K562 (cell line): ENCODE results near the gene DAPK1. TPM values are rescaled to one million over a fixed set of nuclear protein-coding genes. Genes with fewer than 3 reads are reported as not detected.

Experiments
- ATAC-seq: fragments of 200-7000 bp; cut with Tn5 transposase; 3 replicates; pipeline ENCODE4 v1.9.1; 2020; ENCODE audit warnings: moderate library complexity
- BruUV-seq: library from RNA; stranded (reverse); fragments of 400-500 nt; replicated peaks from 2 replicates; lab custom pipeline; 2021; lab: Mats Ljungman, UMichigan
- CTCF ChIA-PET: fragments of 300-600 bp; formaldehyde crosslinking; extraction: SDS; loops from one replicate; lab custom pipeline; 2021; ENCODE audit warnings: low intra/inter-chr PET ratio; lab: Yijun Ruan, JAX
- POLR2A ChIA-PET: fragments of 300-600, 350-650 bp; sonication (Branson Sonifier 250); formaldehyde crosslinking; extraction: SDS; loops from one replicate; lab custom pipeline; 2021; ENCODE audit warnings: antibody characterized with exemption, inconsistent platforms; lab: Yijun Ruan, JAX
- DNase-seq, 4 experiments: peaks; one replicate each; pipeline versions ENCODE4 v3.0.0 to v3.0.0-alpha.2; 2011 to 2018; ENCODE audit warnings: low spot score in 3 of 4, mixed read lengths in 3 of 4; ENCODE audit errors: extremely low read depth in 1 of 4
- FAIRE-seq: peaks from 2 replicates; lab custom pipeline; 2011; peaks lifted over from hg19 to GRCh38; lab: Jason Lieb, UNC
- H2AFZ ChIP-seq: 2 replicates; pipeline ENCODE4 v1.6.0; 2011; ENCODE audit warnings: low read depth, low read length, control low read depth, inconsistent platforms
- H3K27ac ChIP-seq: fragments of 200-600 bp; 3 replicates; pipeline ENCODE4 v1.8.0; 2011; ENCODE audit warnings: low read depth, mild to moderate bottlenecking, control low read depth, inconsistent platforms, low read length, moderate library complexity, mixed read lengths; ENCODE audit errors: extremely low read depth
- H3K27me3 ChIP-seq, 2 experiments: fragments of 300-600 bp in 1 of 2; 2 replicates in 1 of 2; 3 replicates in 1 of 2; pipeline versions ENCODE4 v1.6.0 to v1.8.0; 2011; ENCODE audit warnings: inconsistent platforms in 2 of 2, low read length in 2 of 2, mild to moderate bottlenecking in 1 of 2, mixed read lengths in 1 of 2, moderate library complexity in 1 of 2; ENCODE audit not compliant: control insufficient read depth in 2 of 2, insufficient read depth in 2 of 2
- H3K36me3 ChIP-seq: fragments of 300-600 bp; 3 replicates; pipeline ENCODE4 v1.8.0; 2011; ENCODE audit warnings: mild to moderate bottlenecking, low read length, inconsistent platforms; ENCODE audit not compliant: control insufficient read depth, insufficient read depth
- H3K4me1 ChIP-seq, 2 experiments: fragments of 200-600 bp in 1 of 2; replicated peaks in 1 of 2; 2 replicates in 1 of 2; 3 replicates in 1 of 2; pipeline versions ENCODE4 v1.5.1 to v1.8.0; 2011; ENCODE audit warnings: inconsistent platforms in 2 of 2, low read length in 2 of 2, mild to moderate bottlenecking in 1 of 2, mixed read lengths in 1 of 2, moderate library complexity in 1 of 2; ENCODE audit not compliant: control insufficient read depth in 2 of 2, insufficient read depth in 2 of 2
- H3K4me2 ChIP-seq: 2 replicates; pipeline ENCODE4 v1.6.1; 2011; ENCODE audit warnings: low read length, control low read depth, inconsistent platforms, mixed read lengths; ENCODE audit not compliant: insufficient read depth
- H3K4me3 ChIP-seq: fragments of 200-600 bp; sonication (generic), shearing (Covaris generic); 2 replicates; pipeline ENCODE4 v1.5.1; 2016; ENCODE audit warnings: control low read depth, inconsistent platforms
- H3K79me2 ChIP-seq: fragments of 200-600 bp; 3 replicates; pipeline ENCODE4 v1.8.0; 2011; ENCODE audit warnings: low read length, inconsistent platforms; ENCODE audit not compliant: control insufficient read depth, insufficient read depth
- H3K9ac ChIP-seq, 2 experiments: 2 replicates each; pipeline versions ENCODE4 v1.6.0 to v1.6.1; 2011; ENCODE audit warnings: low read depth in 2 of 2, low read length in 2 of 2, control low read depth in 1 of 2, inconsistent platforms in 1 of 2, mild to moderate bottlenecking in 1 of 2, mixed read lengths in 1 of 2; ENCODE audit not compliant: insufficient read depth in 1 of 2
- H3K9me1 ChIP-seq: one replicate; pipeline ENCODE4 v1.6.0; 2011; ENCODE audit warnings: inconsistent platforms, mild to moderate bottlenecking, low read length, moderate library complexity; ENCODE audit not compliant: control insufficient read depth, insufficient read depth
- H3K9me3 ChIP-seq: replicated peaks from 2 replicates; pipeline ENCODE4 v1.5.1; 2011; ENCODE audit warnings: low read depth, low read length, inconsistent platforms; ENCODE audit not compliant: control insufficient read depth, insufficient read depth
- H4K20me1 ChIP-seq: replicated peaks from 2 replicates; pipeline ENCODE4 v1.6.1; 2011; ENCODE audit warnings: low read length, inconsistent platforms, mixed read lengths; ENCODE audit not compliant: control insufficient read depth, insufficient read depth
- ELF1 ChIP-seq: fragments of 200-800 bp; sonication (Bioruptor generic); IDR thresholded peaks from 2 replicates; pipeline ENCODE4 v1.6.1; 2016; ENCODE audit warnings: missing genetic modification characterization, missing compliant biosample characterization
- GATAD2A ChIP-seq: fragments of 450-650 bp; IDR thresholded peaks from 2 replicates; pipeline ENCODE4 v1.6.1; 2017
- KHSRP ChIP-seq: fragments of 450-650 bp; IDR thresholded peaks from 2 replicates; pipeline ENCODE4 v1.6.1; 2017
- RBM17 ChIP-seq: fragments of 200-400 bp; formaldehyde crosslinking; IDR thresholded peaks from 2 replicates; pipeline ENCODE4 v1.6.1; 2017; ENCODE audit warnings: low read depth, mild to moderate bottlenecking, low read length, borderline replicate concordance
- RERE ChIP-seq: sonication (generic); formaldehyde crosslinking; IDR thresholded peaks from 2 replicates; pipeline ENCODE4 v1.8.0; 2023; ENCODE audit warnings: missing genetic modification reagents, mild to moderate bottlenecking, borderline replicate concordance
- RFX1 ChIP-seq: fragments of 450-650 bp; IDR thresholded peaks from 2 replicates; pipeline ENCODE4 v1.6.1; 2016; ENCODE audit warnings: mild to moderate bottlenecking, moderate library complexity
- XRCC3 ChIP-seq: fragments of 450-650 bp; IDR thresholded peaks from 2 replicates; pipeline ENCODE4 v1.6.1; 2017; ENCODE audit warnings: mild to moderate bottlenecking, moderate library complexity
- ZNF12 ChIP-seq: sonication (generic); formaldehyde crosslinking; IDR thresholded peaks from 2 replicates; pipeline ENCODE4 v1.4.0; 2020; ENCODE audit warnings: mild to moderate bottlenecking, missing genetic modification reagents
- ZNF146 ChIP-seq: IDR thresholded peaks from one replicate; pipeline ENCODE4 v1.6.1; 2018; ENCODE audit warnings: missing compliant biosample characterization; ENCODE audit not compliant: unreplicated experiment
- ZNF224 ChIP-seq: sonication (generic); formaldehyde crosslinking; IDR thresholded peaks from 2 replicates; pipeline ENCODE4 v1.8.0; 2022; ENCODE audit warnings: mild to moderate bottlenecking, missing genetic modification reagents
- WGBS: fragments of 100-300 bp; shearing (Covaris generic); methylation state at CpG from one replicate; pipeline ENCODE4 v1.1.6; 2016; ENCODE audit warnings: low coverage, mixed read lengths; ENCODE audit not compliant: insufficient coverage; ENCODE audit errors: missing lambda C conversion rate; 5-methylcytosine and 5-hydroxymethylcytosine counted together
- in situ Hi-C: fragments of 300-500 bp; cut with MboI; formaldehyde crosslinking; loops from 4 replicates; pipeline ENCODE4 v1.15.0; 2018; ENCODE audit warnings: inconsistent platforms, mixed read lengths
- intact Hi-C: fragments of 100-400 bp; cut with micrococcal nuclease; formaldehyde crosslinking; loops from 2 replicates; pipeline ENCODE4 v1.14.2; 2022
- polyA plus RNA-seq, 8 experiments: library from polyadenylated mRNA; depleted of rRNA in 4 of 8; stranded (reverse) in 5 of 8; unstranded in 3 of 8; fragments of >200 nt; fragmentation: Nextera tagmentation in 2 of 8; fragmentation: Illumina TruSeq in 1 of 8; extraction: Ambion mirVana in 2 of 8; extraction: Trizol in 1 of 8; gene quantifications; 2 replicates each; pipeline versions ENCODE4 v1.2.1 to v1.2.3, GENCODE V29; 2011 to 2014; ENCODE audit warnings: inconsistent platforms in 1 of 8, missing spikeins in 1 of 8
- total RNA-seq, 7 experiments: library from RNA; depleted of rRNA in 6 of 7; stranded (reverse); fragments of >200 nt in 6 of 7; fragmentation: Illumina TruSeq in 2 of 7; extraction: Trizol in 2 of 7; gene quantifications; 2 replicates each; pipeline versions ENCODE4 v1.2.1 to v1.2.3, GENCODE V29; 2011 to 2021; ENCODE audit warnings: low replicate concordance in 1 of 7
- TF ChIP-seq, protein P1 (sequence below): fragments of 150-350 bp; conservative IDR thresholded peaks from 2 replicates; pipeline ENCODE4 v1.6.1; 2014; ENCODE audit warnings: low read length
- TF ChIP-seq, protein P2 (sequence below): fragments of 250-450 bp; sonication (Bioruptor Pico); IDR thresholded peaks from 2 replicates; pipeline ENCODE4 v1.8.0; 2021; ENCODE audit warnings: borderline replicate concordance, mild to moderate bottlenecking, moderate library complexity; ENCODE audit not compliant: poor library complexity, severe bottlenecking
- TF ChIP-seq, protein P3 (sequence below): fragments of 450-650 bp; formaldehyde crosslinking; IDR thresholded peaks from 2 replicates; pipeline ENCODE4 v1.4.0; 2020; ENCODE audit warnings: mild to moderate bottlenecking, mixed read lengths

Gene DAPK1
- total and polyA plus RNA-seq, 9 of the 15 experiments (the other 6 are each of a cell fraction or from before 2014, with no cell fraction given), result 1.7 to 26.4 (median 15.8) TPM

DNA sequence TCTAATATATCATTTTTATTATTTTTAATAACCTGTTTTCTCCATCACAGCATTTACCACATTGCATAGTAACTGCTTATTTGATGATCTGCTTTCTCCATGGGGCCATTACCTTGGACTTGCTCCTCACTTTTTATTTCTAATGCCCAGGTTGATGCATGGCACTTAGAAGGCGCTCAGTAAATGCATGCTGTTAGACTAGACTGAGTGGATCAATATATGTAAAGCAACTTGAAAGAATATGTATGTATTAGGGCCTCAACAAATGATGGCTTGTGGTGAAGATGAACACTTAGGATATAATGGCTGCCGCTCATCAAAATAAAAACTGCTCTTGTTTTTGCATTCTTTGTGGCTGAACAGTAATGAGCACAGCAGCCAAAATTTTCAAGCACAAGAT, 5.8 kb downstream of the DAPK1 start:
- Histone ChIP-seq H3K4me2 (no peak overlapping the region), H3K36me3 (peaks cover 53% of the 10 kb centered on the region; the same call in 2 of the 3 replicates), H3K27ac (no peak overlapping the region), H3K27me3 (no peaks in the 10 kb centered on the region), H3K79me2 (peaks cover 68% of the 10 kb centered on the region), H3K9me1 (no peaks in the 10 kb centered on the region), H3K9ac (no peak overlapping the region), H3K4me3 (no peak overlapping the region), H3K4me1 (peaks cover 12 to 29% of the 10 kb centered on the region in 2 experiments; a peak in 4 of 5 replicates), H3K9me3 (no peaks in the 10 kb centered on the region), H2AFZ (no peak overlapping the region), H4K20me1 (no peaks in the 10 kb centered on the region)
- DNase-seq, result no peak
- no TSS peak for BruUV-seq
- 100% methylated on average over 2 of the region's 2 CpGs for WGBS
- in situ Hi-C loops, result no loop called here
- POLR2A ChIA-PET, result no interaction called here
- CTCF ChIA-PET, result no interaction called here
- ATAC-seq, result no peak
- no peak for FAIRE-seq
- intact Hi-C loops, result no loop called here
- TF ChIP-seq KHSRP (no peak), ZNF224 (no peak), ELF1 (tag) (no peak), RERE (CRISPR knock-in tag) (no peak), ZNF146 (CRISPR knock-in tag) (no peak), ZNF12 (CRISPR knock-in tag) (no peak), RFX1 (no peak), XRCC3 (no peak), RBM17 (no peak), GATAD2A (no peak)
- TF ChIP-seq, protein P1, sequence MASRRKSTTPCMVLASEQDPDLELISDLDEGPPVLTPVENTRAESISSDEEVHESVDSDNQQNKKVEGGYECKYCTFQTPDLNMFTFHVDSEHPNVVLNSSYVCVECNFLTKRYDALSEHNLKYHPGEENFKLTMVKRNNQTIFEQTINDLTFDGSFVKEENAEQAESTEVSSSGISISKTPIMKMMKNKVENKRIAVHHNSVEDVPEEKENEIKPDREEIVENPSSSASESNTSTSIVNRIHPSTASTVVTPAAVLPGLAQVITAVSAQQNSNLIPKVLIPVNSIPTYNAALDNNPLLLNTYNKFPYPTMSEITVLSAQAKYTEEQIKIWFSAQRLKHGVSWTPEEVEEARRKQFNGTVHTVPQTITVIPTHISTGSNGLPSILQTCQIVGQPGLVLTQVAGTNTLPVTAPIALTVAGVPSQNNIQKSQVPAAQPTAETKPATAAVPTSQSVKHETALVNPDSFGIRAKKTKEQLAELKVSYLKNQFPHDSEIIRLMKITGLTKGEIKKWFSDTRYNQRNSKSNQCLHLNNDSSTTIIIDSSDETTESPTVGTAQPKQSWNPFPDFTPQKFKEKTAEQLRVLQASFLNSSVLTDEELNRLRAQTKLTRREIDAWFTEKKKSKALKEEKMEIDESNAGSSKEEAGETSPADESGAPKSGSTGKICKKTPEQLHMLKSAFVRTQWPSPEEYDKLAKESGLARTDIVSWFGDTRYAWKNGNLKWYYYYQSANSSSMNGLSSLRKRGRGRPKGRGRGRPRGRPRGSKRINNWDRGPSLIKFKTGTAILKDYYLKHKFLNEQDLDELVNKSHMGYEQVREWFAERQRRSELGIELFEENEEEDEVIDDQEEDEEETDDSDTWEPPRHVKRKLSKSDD, result no peak
- TF ChIP-seq, protein P2, sequence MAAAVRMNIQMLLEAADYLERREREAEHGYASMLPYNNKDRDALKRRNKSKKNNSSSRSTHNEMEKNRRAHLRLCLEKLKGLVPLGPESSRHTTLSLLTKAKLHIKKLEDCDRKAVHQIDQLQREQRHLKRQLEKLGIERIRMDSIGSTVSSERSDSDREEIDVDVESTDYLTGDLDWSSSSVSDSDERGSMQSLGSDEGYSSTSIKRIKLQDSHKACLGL, result no peak
- TF ChIP-seq, protein P3, sequence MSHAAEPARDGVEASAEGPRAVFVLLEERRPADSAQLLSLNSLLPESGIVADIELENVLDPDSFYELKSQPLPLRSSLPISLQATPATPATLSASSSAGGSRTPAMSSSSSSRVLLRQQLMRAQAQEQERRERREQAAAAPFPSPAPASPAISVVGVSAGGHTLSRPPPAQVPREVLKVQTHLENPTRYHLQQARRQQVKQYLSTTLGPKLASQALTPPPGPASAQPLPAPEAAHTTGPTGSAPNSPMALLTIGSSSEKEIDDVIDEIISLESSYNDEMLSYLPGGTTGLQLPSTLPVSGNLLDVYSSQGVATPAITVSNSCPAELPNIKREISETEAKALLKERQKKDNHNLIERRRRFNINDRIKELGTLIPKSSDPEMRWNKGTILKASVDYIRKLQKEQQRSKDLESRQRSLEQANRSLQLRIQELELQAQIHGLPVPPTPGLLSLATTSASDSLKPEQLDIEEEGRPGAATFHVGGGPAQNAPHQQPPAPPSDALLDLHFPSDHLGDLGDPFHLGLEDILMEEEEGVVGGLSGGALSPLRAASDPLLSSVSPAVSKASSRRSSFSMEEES (CRISPR knock-in tag), result no peak
